ENCODE data around the gene SPC25. TPM values are rescaled to one million over a fixed set of nuclear protein-coding genes. Genes with fewer than 3 reads are reported as not detected.

The SPC25 gene
- total and polyA plus RNA-seq, 9 donors = 0.34 to 2.4 (median 0.84) TPM

DNA sequence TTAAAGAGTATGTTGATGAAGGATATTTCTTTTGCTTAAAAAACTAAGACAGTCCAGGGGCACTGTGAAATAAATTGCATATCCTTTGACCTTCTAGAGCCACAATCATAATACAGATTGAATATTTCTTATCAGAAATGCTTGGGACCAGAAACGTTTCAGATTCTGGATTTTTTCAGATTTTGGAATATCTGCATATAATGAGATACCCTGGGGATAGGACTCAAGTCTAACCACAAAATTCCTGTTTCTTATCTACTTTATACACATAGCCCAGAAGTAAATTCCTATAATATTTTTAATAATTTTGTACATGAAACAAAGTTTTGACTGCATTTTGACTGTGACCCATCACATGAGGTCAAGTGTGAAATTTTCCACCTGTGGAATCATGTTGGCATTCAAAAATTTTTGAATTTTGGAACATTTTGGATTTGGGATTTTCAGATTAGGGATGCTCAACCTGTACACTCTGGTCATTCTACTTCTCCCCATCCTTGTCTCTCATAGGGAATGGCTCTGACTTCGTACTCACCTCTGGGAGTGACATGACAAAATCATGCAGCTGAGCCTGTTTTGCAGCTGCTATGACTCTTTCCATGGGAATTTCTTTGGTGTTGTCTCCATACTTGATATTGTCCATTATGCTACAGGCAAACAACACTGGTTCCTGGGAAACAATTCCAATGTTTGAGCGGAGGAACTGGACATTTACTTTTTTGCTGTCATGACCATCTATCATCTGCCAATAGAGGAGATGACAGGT lies 36.6 kb upstream of the SPC25 start:
- Histone ChIP-seq H3K4me1 (ENCODE audit: insufficient read depth) (no peaks in the 10 kb centered on the region), H3K27me3 (no peaks in the 10 kb centered on the region), H3K36me3 (no peaks in the 10 kb centered on the region), H3K27ac (no peak overlapping the region), H3K4me3 (no peak overlapping the region), H3K9me3 (no peaks in the 10 kb centered on the region)
- no peak for DNase-seq
- intact Hi-C loops (cut with DNase I) = no loop called here
- 60 to 63% (median 61%) methylated on average over 3 of the region's 3 CpGs for WGBS, 3 donors
- TF ChIP-seq POLR2A (IDR thresholded peaks at IDR 0.05) (no peak), EP300 (IDR thresholded peaks at IDR 0.05) (no peak)
- TF ChIP-seq, protein P1, sequence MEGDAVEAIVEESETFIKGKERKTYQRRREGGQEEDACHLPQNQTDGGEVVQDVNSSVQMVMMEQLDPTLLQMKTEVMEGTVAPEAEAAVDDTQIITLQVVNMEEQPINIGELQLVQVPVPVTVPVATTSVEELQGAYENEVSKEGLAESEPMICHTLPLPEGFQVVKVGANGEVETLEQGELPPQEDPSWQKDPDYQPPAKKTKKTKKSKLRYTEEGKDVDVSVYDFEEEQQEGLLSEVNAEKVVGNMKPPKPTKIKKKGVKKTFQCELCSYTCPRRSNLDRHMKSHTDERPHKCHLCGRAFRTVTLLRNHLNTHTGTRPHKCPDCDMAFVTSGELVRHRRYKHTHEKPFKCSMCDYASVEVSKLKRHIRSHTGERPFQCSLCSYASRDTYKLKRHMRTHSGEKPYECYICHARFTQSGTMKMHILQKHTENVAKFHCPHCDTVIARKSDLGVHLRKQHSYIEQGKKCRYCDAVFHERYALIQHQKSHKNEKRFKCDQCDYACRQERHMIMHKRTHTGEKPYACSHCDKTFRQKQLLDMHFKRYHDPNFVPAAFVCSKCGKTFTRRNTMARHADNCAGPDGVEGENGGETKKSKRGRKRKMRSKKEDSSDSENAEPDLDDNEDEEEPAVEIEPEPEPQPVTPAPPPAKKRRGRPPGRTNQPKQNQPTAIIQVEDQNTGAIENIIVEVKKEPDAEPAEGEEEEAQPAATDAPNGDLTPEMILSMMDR (IDR thresholded peaks at IDR 0.05) = no peak

DNA sequence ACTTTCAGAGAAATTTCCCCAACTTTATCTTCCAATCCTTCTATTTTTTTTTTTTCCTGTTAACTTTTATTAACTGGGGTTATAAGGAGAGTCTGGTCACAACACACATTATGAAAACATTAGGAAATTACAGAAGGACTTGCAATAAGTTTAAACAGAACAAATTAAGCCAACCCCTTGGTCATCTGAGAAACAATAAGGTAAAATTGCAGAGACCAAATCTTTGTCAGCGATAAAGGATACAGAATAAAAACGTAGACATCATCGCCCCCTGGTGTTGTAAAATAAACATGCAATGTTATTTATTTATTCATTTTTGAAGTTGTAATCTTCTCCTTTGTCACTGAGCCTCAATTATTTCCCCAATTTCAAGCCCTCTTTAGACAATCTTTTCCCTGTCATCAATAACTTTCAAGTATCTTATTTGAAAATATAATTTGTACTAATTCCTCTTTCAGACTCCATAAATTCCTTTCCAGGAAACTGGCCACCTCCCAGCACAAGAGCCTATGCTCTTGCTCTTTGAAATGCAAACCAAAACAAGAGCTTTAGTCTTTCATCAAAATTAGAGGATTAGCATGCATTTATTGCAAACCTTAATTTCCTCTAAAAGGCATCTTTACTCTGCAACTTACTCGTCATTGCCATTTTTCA lies 30.4 kb upstream of the SPC25 start:
- DNase-seq = no peak
- H3K36me3 ChIP-seq = no peaks in the 10 kb centered on the region
- WGBS, 3 donors = 30 to 38% (median 33%) methylated on average over 4 of the region's 4 CpGs
- no peaks in the 10 kb centered on the region for H3K4me1 ChIP-seq (ENCODE audit: insufficient read depth)
- H3K27ac ChIP-seq = no peak overlapping the region
- TF ChIP-seq, protein P1 (IDR thresholded peaks at IDR 0.05) = peak; percentile 13 to 44 (median 14)
- no peak for TF ChIP-seq EP300 (IDR thresholded peaks at IDR 0.05)
- intact Hi-C loops (cut with DNase I) = no loop called here
- no peaks in the 10 kb centered on the region for H3K9me3 ChIP-seq
- H3K27me3 ChIP-seq = no peaks in the 10 kb centered on the region
- no peak overlapping the region for H3K4me3 ChIP-seq

DNA sequence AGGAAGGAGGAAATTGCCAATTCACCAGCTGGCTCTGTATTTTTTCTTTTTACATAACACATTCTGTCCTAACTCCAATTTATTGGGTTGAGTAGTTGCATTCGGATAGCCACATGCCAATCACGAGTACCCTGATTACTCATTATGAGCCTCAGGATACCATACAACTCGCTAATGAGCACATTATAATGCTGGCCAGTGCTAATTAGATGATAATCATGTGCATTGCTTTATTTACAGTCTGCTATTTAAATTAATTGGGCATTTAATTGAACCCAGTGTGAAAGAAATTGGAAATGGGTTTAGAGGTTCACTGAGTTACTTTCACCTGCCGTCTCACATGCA lies 26.1 kb upstream of the SPC25 start:
- no peaks in the 10 kb centered on the region for H3K9me3 ChIP-seq
- intact Hi-C loops (cut with DNase I) = loop anchor here in 3 of 4 donors (10.0 kb wide), 2 partner anchors 142 to 572 kb away; no protein-coding TSS in a partner anchor
- 91 to 93% (median 92%) methylated on average over 4 of the region's 4 CpGs for WGBS, 3 donors
- H3K4me1 ChIP-seq (ENCODE audit: insufficient read depth) = peaks cover 2% of the 10 kb centered on the region
- no peak overlapping the region for H3K4me3 ChIP-seq
- TF ChIP-seq, protein P1 (IDR thresholded peaks at IDR 0.05) = no peak
- TF ChIP-seq EP300 (IDR thresholded peaks at IDR 0.05) = no peak
- no peak overlapping the region for H3K27ac ChIP-seq
- H3K27me3 ChIP-seq = no peaks in the 10 kb centered on the region
- H3K36me3 ChIP-seq = no peaks in the 10 kb centered on the region
- no peak for DNase-seq

DNA sequence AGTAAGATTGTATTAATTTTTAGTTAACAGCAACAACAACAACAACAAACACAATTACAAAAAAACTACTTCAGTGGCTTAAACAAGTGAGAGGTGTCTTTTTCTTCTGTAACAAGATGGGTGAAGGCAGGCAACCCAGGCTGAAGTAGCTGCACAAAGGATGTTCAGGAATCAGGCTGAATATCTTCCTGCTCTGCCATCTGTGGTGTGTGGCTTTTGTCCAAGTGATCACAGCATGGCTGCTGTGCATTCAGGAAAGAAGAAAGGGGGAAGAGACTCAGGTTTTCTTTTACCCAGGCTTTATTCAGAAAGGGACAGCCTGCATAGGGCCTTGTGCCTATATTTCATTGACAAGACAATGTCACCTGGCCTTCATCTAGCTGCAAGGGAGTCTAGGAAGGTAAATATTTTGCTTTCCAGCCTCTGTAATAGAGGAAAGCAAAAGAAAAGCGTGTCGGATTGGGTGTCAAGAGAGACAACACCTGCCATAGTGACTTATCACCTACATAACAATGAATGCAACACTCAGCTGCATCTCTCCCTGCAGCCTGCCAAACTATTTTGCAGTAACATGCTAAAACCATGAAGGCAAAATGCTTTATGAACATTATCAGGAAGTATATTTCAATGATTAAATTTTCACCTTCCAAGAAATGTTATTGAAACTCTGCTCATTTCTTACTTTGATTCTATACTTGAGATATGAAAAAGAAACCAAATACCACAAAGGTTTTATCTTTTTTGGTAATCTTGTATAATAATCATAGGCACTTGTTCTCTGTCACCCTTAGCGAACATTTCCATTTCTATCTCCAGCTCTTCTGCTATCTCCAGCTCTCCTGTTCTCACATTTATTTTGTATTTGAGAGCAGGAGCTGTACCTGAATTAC lies 25.5 kb upstream of the SPC25 start:
- no peak for TF ChIP-seq EP300 (IDR thresholded peaks at IDR 0.05)
- TF ChIP-seq, protein P1 (IDR thresholded peaks at IDR 0.05) = no peak
- DNase-seq = no peak
- intact Hi-C loops (cut with DNase I) = loop anchor here in 3 of 4 donors (10.0 kb wide), 2 partner anchors 141 to 571 kb away; no protein-coding TSS in a partner anchor
- Histone ChIP-seq H3K27me3 (no peaks in the 10 kb centered on the region), H3K9me3 (no peaks in the 10 kb centered on the region), H3K36me3 (no peaks in the 10 kb centered on the region), H3K27ac (no peak overlapping the region), H3K4me1 (ENCODE audit: insufficient read depth) (peaks cover 2% of the 10 kb centered on the region), H3K4me3 (no peak overlapping the region)
- WGBS, 3 donors = 93 to 95% (median 95%) methylated on average over 3 of the region's 3 CpGs

Measured in ovary (tissue), 9 donors.